ENCODE data around the gene PARVG.

The PARVG gene

GRCh38 chr22:44206330-44206645 lies 25.6 kb downstream of the PARVG start:
- H3K4me3 ChIP-seq (ENCODE audit: low read length), result no peak overlapping the region
- DNase-seq (ENCODE audit: low read depth, low spot score), result no peak

GRCh38 chr22:44206696-44207095 lies 26.0 kb downstream of the PARVG start:
- DNase-seq (ENCODE audit: low read depth, low spot score), result no peak
- H3K4me3 ChIP-seq (ENCODE audit: low read length), result no peak overlapping the region

- no peak overlapping the region for H3K4me3 ChIP-seq (ENCODE audit: low read length)
- DNase-seq (ENCODE audit: low read depth, low spot score), result no peak
These were observed 26.7 kb downstream of the PARVG start for GRCh38 chr22:44207173-44207980.

GRCh38 chr22:44207981-44208317 lies 27.2 kb downstream of the PARVG start:
- DNase-seq (ENCODE audit: low read depth, low spot score), result no peak
- no peak overlapping the region for H3K4me3 ChIP-seq (ENCODE audit: low read length)

- DNase-seq (ENCODE audit: low read depth, low spot score), result no peak
- H3K4me3 ChIP-seq (ENCODE audit: low read length), result no peak overlapping the region
These were observed 28.6 kb downstream of the PARVG start for GRCh38 chr22:44209343-44209742.

- DNase-seq (ENCODE audit: low read depth, low spot score), result no peak
- no peak overlapping the region for H3K4me3 ChIP-seq (ENCODE audit: low read length)
These were observed 30.0 kb downstream of the PARVG start for GRCh38 chr22:44210722-44211121.

- no peak overlapping the region for H3K4me3 ChIP-seq (ENCODE audit: low read length)
- DNase-seq (ENCODE audit: low read depth, low spot score), result no peak
These were observed 30.7 kb downstream of the PARVG start for GRCh38 chr22:44211256-44211945.

- H3K4me3 ChIP-seq (ENCODE audit: low read length), result no peak overlapping the region
- no peak for DNase-seq (ENCODE audit: low read depth, low spot score)
These were observed 31.5 kb downstream of the PARVG start for GRCh38 chr22:44211946-44212930.

- H3K4me3 ChIP-seq (ENCODE audit: low read length), result no peak overlapping the region
- DNase-seq (ENCODE audit: low read depth, low spot score), result no peak
These were observed 32.2 kb downstream of the PARVG start for GRCh38 chr22:44212936-44213335.

GRCh38 chr22:44213489-44214043 lies 32.8 kb downstream of the PARVG start:
- no peak for DNase-seq (ENCODE audit: low read depth, low spot score)
- H3K4me3 ChIP-seq (ENCODE audit: low read length), result no peak overlapping the region

- DNase-seq (ENCODE audit: low read depth, low spot score), result no peak
- H3K4me3 ChIP-seq (ENCODE audit: low read length), result no peak overlapping the region
These were observed 33.5 kb downstream of the PARVG start for GRCh38 chr22:44214187-44214586.

- H3K4me3 ChIP-seq (ENCODE audit: low read length), result no peak overlapping the region
- no peak for DNase-seq (ENCODE audit: low read depth, low spot score)
These were observed 34.0 kb downstream of the PARVG start for GRCh38 chr22:44214764-44215163.

GRCh38 chr22:44215287-44215686 lies 34.6 kb downstream of the PARVG start:
- H3K4me3 ChIP-seq (ENCODE audit: low read length), result no peak overlapping the region
- no peak for DNase-seq (ENCODE audit: low read depth, low spot score)

GRCh38 chr22:44217346-44217745 lies 36.6 kb downstream of the PARVG start:
- no peak overlapping the region for H3K4me3 ChIP-seq (ENCODE audit: low read length)
- DNase-seq (ENCODE audit: low read depth, low spot score), result no peak

GRCh38 chr22:44218071-44218470 lies 37.3 kb downstream of the PARVG start:
- no peak overlapping the region for H3K4me3 ChIP-seq (ENCODE audit: low read length)
- no peak for DNase-seq (ENCODE audit: low read depth, low spot score)

GRCh38 chr22:44219101-44219870 lies 38.6 kb downstream of the PARVG start:
- no peak for DNase-seq (ENCODE audit: low read depth, low spot score)

GRCh38 chr22:44220727-44221680 lies 40.3 kb downstream of the PARVG start:
- DNase-seq (ENCODE audit: low read depth, low spot score), result no peak
- no peak overlapping the region for H3K4me3 ChIP-seq (ENCODE audit: low read length)

More at GRCh38 chr22:44219101-44219870, 38.6 kb downstream of the PARVG start:
- H3K4me3 ChIP-seq (ENCODE audit: low read length), result no peak overlapping the region

Measured in Jurkat, Clone E6-1 (cell line).